ES-I3 (cell line): ENCODE measurements around the gene TBX2.
A peak's percentile ranks its signal among the peaks of the same experiment; 100 is the strongest.
"Not testable (repeated sequence)": the region's sequence is repeated elsewhere in the genome, so short reads cannot be mapped to it uniquely, and the experiment has no call there.

Experiments used
- H3K36me3 ChIP-seq: 2 replicates; pipeline ENCODE4 v1.6.1; 2013; ENCODE audit warnings: mild to moderate bottlenecking, low read length, control low read depth, moderate library complexity; ENCODE audit not compliant: insufficient read depth
- H3K4me1 ChIP-seq: 2 replicates; pipeline ENCODE4 v1.6.1; 2013; ENCODE audit warnings: mild to moderate bottlenecking, control low read depth, low read length; ENCODE audit not compliant: insufficient read depth
- H3K9ac ChIP-seq: 2 replicates; pipeline ENCODE4 v1.6.1; 2013; ENCODE audit warnings: low read depth, mild to moderate bottlenecking, low read length, moderate library complexity
- H3K9me3 ChIP-seq: 2 replicates; pipeline ENCODE4 v1.6.1; 2013; ENCODE audit warnings: mild to moderate bottlenecking, low read length, moderate library complexity; ENCODE audit not compliant: control insufficient read depth, insufficient read depth

TBX2 gene

GRCh38 chr17:61399131-61400065, at the start of gene TBX2:
Gene TBX2, plus strand, starts transcription at chr17:61399843. Its CDS starts 334 bp downstream, at chr17:61400177.
- Histone ChIP-seq H3K9ac (peak within 1 kb of the TSS; percentile 53; the same call in 1 of the 2 replicates), H3K4me1 (peaks cover 20% of the 10 kb centered on the region), H3K36me3 (no peaks in the 10 kb centered on the region), H3K9me3 (no peaks in the 10 kb centered on the region; the same call in 1 of the 2 replicates)

- Histone ChIP-seq H3K9ac (no peak overlapping the region), H3K4me1 (peaks cover 8% of the 10 kb centered on the region; the same call in 1 of the 2 replicates), H3K9me3 (no peaks in the 10 kb centered on the region), H3K36me3 (no peaks in the 10 kb centered on the region)
Measured at GRCh38 chr17:61351745-61352407, 47.8 kb upstream of the TBX2 start.

- H3K9ac ChIP-seq: no peak overlapping the region
- H3K36me3 ChIP-seq: no peaks in the 10 kb centered on the region
- peaks cover 8% of the 10 kb centered on the region; the same call in 1 of the 2 replicates for H3K4me1 ChIP-seq
- no peaks in the 10 kb centered on the region for H3K9me3 ChIP-seq
Measured at GRCh38 chr17:61352408-61352770, 47.3 kb upstream of the TBX2 start.

- Histone ChIP-seq H3K9me3 (no peaks in the 10 kb centered on the region), H3K36me3 (no peaks in the 10 kb centered on the region), H3K9ac (no peak overlapping the region), H3K4me1 (peaks cover 8% of the 10 kb centered on the region; the same call in 1 of the 2 replicates)
Measured at GRCh38 chr17:61352781-61353491, 46.7 kb upstream of the TBX2 start.

- no peaks in the 10 kb centered on the region for H3K9me3 ChIP-seq
- H3K4me1 ChIP-seq: peaks cover 8% of the 10 kb centered on the region; the same call in 1 of the 2 replicates
- no peaks in the 10 kb centered on the region for H3K36me3 ChIP-seq
- no peak overlapping the region for H3K9ac ChIP-seq
Measured at GRCh38 chr17:61353615-61354014, 46.0 kb upstream of the TBX2 start.

- peaks cover 8% of the 10 kb centered on the region; the same call in 1 of the 2 replicates for H3K4me1 ChIP-seq
- no peak overlapping the region for H3K9ac ChIP-seq
- H3K36me3 ChIP-seq: no peaks in the 10 kb centered on the region
- no peaks in the 10 kb centered on the region for H3K9me3 ChIP-seq
Measured at GRCh38 chr17:61354895-61355874, 44.5 kb upstream of the TBX2 start.

- not testable (repeated sequence) for H3K36me3 ChIP-seq, H3K9ac ChIP-seq, H3K4me1 ChIP-seq
Measured at GRCh38 chr17:61357061-61357460, 42.6 kb upstream of the TBX2 start.

GRCh38 chr17:61359513-61359912, 40.1 kb upstream of the TBX2 start:
- H3K4me1 ChIP-seq, H3K36me3 ChIP-seq, H3K9me3 ChIP-seq, H3K9ac ChIP-seq: not testable (repeated sequence)

More at GRCh38 chr17:61357061-61357460, 42.6 kb upstream of the TBX2 start:
- H3K9me3 ChIP-seq: not testable (repeated sequence)

- no peaks in the 10 kb centered on the region for H3K36me3 ChIP-seq
- no peaks in the 10 kb centered on the region for H3K4me1 ChIP-seq
- no peaks in the 10 kb centered on the region for H3K9me3 ChIP-seq
- H3K9ac ChIP-seq: no peak overlapping the region
Measured at GRCh38 chr17:61360318-61360943, 39.2 kb upstream of the TBX2 start.

- no peaks in the 10 kb centered on the region for H3K4me1 ChIP-seq
- no peaks in the 10 kb centered on the region for H3K36me3 ChIP-seq
- no peak overlapping the region for H3K9ac ChIP-seq
- H3K9me3 ChIP-seq: no peaks in the 10 kb centered on the region
Measured at GRCh38 chr17:61361084-61361483, 38.6 kb upstream of the TBX2 start.

GRCh38 chr17:61362396-61362795, 37.2 kb upstream of the TBX2 start:
- H3K36me3 ChIP-seq: no peaks in the 10 kb centered on the region

GRCh38 chr17:61362852-61363600, 36.6 kb upstream of the TBX2 start:
- no peak overlapping the region for H3K9ac ChIP-seq
- H3K4me1 ChIP-seq: no peaks in the 10 kb centered on the region
- no peaks in the 10 kb centered on the region for H3K36me3 ChIP-seq

More at GRCh38 chr17:61362396-61362795, 37.2 kb upstream of the TBX2 start:
- Histone ChIP-seq H3K4me1 (no peaks in the 10 kb centered on the region), H3K9ac (no peak overlapping the region), H3K9me3 (no peaks in the 10 kb centered on the region)

More at GRCh38 chr17:61362852-61363600, 36.6 kb upstream of the TBX2 start:
- H3K9me3 ChIP-seq: no peaks in the 10 kb centered on the region
